HG02759 (cell line): Measurements from ENCODE around the gene HOXA11.
A peak's percentile ranks its signal among the peaks of the same experiment; 100 is the strongest.

Source experiments
- ATAC-seq: cut with Tn5 transposase; IDR thresholded peaks from one replicate; pipeline ENCODE4 v1.9.1; 2021; ENCODE audit warnings: mild to moderate bottlenecking, moderate library complexity; ENCODE audit not compliant: unreplicated experiment

HOXA11 gene

DNA sequence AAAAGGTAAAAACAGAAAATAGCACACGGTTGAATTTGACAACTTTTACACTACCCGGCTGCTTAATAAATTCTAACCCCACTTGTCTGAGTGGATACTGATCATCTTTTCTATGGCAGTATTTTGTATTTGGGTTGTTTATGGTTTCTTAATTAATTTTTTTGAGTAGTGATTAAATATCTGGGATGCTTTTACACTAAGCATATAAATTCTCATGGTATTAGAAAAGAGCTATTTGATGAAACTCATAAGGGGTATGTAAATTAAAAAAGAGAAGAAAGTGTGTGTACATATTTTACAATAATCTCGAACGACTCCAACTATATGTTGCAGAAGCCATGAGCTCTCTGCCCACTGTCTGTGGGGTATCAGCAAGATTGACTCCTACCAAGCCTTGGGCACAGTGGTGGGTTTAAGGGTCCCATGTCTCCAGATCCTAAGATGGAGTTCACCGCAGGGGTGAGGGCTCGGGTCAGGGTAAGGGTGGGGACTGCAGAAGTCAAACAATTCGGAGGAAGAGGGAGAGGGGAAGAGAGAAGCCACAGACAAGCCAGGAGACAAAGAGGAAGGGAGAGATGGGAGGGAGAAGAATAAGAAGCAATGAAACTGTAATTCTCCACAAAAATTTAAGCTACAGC is 22.4 kb upstream of the HOXA11 start:
- ATAC-seq, result no peak

DNA sequence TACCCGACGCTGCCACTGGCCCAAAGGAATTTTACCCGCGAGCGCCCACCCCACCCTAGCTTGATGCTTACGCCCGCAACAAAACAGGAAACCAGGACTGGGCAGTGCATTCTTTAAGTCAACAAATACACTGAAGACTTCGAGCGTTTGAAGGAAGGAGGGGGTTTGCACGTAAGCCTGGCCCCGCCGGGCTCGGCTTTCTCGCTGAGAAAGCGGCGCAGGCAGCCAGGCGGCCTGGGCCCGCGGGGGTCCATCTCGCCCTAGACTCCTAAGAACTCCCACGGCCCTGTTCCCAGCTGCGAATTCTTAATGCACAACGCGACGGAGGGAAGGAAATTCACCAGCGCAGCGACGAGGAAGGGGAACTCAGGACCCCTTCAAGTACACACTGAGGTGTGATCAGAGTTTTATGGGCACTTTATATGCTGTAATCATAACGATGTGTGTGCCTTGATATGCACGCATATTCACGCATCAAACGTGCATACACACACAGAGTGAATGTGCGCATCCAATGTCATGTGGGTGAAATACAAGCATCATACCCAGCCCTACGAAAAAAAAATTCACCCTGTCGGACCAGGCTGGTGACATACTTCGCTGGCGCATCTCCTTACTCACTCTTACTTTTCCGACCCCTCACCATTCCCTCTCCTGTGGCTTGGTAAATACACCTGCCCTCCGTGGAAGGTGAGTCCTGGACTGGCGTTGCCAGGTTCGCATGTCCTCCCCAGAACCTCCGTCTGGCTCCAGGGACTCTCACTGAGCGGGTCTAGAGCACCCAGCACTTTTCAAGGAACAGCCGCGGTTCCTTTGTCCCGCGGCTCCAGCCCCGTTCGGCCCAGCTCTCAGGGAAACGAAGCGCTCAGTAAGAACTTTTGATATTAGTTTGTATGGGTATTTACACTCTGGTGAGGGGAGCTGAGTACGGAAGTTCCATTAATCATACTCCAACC is 20.6 kb upstream of the HOXA11 start:
- ATAC-seq, result no peak

DNA sequence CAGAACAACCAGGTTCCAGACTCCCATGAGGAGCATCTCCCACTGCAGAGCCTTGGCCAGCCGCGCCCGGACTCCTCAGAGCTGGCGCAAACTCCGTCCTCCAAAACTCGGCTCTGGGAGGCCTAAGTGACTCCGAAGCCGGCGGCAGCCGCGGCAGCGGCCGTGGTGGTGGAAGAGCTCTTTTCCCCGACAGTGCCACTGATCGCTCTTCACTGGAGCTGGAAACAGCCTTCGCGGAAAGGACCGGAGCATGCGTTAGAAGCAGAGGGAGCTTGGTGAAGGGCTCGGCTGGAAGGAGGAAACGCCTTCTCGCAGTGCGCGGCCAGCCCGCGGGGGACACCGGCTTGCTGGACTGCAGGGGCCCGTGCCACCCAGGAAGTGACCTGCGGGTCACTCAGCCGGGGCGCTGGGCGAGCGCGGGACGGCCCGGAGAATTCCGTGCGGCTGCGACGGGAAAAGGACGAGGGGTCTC is 19.9 kb upstream of the HOXA11 start:
- ATAC-seq, result no peak

DNA sequence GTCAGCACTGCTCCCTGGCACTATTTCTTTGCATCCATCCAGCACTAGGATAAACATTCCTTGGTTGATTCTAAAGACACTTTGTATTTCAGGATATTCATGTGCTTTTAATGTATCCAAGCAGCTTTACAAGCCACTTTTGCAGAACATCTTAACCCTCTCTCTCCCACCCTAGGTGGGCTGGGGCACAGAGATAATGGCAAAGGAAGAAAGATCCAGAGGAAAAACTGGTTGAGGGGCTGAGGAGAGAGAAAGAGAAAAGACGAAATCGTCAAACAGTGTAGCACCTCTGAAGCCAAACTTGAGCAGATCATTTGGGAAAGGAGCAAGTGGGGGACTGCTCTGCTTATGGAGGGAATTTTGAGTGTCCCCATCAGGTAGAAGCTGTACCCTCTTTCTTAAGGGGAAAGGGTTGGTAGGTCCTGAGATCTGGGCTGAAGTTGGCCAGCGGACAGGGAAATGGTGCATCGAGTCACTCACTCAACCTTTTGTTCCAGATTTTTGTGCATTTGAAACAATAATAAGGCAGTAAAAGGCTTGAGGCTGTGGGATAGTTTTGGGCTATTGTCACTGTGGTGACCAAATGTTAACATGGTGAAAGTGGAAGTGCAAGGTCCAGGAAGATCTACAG is 19.0 kb upstream of the HOXA11 start:
- ATAC-seq, result no peak

DNA sequence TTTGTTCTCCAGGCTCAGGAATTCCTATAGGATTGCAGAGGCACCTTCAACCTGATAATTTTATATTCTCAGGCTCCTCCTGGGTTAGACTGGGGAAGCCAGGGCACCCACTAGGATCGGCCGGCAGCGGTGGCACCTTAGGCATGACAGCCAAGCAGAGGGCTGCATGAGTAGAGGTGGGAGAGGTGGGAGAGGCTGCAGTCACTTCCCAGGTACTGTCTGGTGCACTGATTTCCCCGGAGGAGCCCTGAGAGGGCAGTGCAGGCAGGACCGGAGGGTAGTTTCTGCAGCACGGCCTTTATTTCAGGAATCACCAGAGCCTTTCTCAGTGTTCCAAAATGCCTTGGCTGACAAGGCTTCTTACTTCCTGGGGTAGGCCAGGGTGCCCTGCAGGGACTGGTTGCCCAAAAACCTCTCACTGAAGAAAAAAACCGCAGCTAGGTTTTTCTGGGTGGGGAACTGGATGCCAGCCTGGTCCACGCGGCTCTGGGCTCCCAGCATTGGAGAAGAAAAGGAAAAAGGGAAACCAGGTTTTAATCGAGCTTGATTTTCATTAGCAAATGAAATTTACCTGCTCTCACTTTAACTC is 18.4 kb upstream of the HOXA11 start:
- ATAC-seq, result no peak

DNA sequence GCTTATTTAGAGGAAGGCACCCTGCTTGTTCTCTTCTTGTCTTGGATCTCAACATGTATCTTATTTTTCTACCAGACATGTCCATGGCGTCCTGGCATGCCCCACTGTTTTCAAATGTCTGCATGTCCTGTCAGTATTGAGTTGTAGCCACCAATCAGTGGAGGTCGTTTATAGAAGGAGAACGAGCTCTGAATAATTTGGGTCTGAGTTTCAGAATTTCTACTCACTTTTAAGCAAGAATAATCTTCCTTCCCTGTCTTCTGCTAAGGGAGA is 17.8 kb upstream of the HOXA11 start:
- no peak for ATAC-seq

DNA sequence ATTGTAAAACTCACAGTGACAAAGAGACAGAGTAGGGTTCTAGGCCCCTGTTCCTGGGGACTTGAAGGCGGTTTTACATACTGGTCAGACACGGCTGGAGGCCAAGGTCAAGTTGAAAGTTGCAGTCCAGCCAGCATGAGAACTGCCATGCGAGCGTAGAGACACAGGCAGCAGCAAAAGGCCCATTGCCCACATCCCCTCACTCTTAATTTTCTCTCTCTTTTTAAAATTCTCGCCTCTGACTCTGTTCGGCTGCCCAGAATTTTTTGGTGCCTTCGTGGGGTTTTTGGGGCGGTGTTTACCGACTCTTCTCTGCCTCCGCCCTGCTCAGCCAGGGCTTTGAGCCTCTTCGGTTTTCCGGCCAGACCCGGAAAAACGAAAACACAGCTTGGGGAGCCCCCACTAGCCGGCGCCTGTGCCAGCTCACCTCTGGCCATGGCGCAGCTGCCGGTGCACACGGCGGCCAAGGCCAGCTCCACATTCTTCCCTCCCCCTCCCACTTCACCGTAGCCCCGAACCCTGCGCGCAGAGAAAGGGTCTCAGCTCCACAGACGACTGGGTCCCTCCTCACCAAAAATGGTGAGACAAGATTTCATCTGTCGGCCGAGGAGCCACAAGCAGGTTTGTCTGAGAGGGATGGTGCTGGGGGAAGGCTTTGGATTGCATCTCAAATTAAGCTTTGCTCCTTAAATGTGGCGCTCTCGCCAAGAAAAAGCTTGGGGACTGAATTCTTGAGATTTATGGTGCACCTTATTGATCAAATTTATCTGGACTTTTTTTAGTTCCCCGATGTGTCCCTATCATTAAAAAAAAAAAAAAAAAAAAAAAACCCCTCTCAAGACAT is 17.2 kb upstream of the HOXA11 start:
- no peak for ATAC-seq

DNA sequence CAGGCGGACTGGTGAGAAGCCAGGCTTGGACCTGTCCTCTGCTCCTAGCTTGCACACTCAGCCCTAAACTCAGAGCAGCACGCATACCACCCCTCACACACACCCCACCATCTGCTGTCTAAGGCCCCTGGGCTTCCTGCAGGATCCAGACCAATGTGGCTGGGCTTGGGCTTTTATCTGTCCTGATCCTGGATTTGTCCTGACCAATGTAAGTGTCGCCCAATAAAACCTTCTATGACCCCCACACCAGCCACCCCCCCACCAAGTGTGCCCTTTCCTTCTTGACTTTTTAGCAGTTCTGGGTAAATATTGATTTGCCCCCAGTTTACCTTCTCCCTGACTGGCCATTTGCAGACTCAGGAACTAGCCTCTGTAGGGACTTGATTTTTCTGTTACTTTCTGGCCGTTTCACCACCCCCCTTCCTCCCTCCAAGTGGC is 16.6 kb upstream of the HOXA11 start:
- no peak for ATAC-seq

DNA sequence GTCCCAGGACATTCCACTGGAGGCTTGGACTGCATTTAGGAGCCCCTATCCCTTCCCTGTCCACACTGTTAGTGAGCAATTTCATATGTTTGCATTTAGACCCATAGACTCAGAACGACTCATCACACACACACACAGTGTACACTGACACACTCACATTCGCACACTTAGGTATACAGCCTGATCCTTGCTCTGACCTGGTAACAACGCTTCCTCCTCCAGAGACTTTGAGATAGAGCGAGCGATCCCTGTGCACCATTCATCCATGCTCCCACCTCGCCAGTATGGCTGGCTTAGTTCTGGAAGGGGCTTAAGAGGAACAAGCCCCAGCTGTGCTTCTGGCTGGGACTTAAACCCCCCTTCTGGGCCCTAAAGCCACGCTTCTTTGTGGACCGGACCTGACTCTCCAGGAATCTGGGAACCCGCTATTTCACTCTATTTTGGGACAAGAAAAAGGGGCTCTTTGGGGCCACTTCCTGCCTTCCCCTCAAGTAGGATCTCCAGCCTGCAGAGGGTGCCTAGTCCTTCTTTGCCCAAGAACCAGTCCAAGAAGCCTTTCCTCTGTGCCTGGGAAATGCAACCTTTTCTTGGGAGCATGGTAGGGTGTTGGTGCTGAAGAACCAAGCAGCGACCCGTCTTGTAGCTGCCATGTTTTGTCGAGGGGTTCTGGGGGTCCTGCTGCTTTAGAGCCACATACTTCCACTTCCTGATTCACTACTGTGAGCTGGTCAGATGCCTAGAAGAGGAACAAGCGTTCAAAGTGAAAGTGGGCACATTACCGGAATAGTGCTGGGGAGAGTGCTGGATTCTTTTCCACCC is 15.9 kb upstream of the HOXA11 start:
- no peak for ATAC-seq

DNA sequence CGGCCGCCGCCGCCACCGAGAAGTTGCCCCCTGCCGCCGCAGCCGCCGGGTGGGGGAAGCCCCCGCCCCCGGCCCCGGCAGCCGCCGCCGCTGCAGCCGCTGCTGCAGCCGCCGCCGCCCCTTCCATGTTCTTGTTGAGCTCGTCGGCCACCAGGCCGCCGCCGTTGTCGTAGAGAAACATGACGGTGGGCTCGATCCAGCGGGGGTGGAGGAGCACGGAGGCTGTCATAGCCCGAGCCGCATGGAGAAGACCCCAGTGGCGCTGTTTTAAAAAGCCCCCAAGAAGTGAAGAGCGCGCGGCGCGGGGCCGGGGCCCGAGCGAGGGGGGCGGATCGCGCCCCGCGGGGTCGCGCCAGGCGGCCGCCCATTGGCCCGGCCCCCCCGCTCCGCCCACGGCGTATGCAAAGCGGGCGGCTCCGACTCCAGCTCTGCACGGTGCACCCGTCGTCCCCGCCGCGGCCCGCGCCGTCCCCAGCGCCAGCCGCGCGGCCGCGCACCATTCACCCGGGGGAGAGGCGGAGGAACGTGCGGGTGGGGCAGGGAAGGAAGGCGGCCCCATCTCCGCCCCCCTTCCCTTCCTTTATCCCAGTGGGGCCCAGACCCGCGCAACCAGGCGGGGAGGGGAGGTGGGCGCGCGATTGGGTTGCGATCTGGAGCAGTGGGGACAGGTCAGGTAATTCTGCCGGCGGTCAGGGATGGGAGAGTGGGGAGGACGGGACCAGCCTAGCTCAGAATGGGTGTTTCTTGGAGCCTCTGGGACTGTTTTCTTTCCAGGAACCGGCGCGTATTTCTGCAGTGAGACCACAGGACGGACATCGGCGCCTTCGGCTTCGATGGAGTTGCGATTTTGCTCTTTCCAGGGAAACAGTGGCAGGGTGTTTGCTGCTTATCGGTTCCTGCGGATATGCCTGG is 15.1 kb upstream of the HOXA11 start, which contains the start of gene HOXA13:
TSS of gene HOXA13 (minus strand) at position 243 of the 912 bp plus-strand sequence. CDS start at position 229, 14 bp downstream.
- ATAC-seq, result peak; percentile 72

DNA sequence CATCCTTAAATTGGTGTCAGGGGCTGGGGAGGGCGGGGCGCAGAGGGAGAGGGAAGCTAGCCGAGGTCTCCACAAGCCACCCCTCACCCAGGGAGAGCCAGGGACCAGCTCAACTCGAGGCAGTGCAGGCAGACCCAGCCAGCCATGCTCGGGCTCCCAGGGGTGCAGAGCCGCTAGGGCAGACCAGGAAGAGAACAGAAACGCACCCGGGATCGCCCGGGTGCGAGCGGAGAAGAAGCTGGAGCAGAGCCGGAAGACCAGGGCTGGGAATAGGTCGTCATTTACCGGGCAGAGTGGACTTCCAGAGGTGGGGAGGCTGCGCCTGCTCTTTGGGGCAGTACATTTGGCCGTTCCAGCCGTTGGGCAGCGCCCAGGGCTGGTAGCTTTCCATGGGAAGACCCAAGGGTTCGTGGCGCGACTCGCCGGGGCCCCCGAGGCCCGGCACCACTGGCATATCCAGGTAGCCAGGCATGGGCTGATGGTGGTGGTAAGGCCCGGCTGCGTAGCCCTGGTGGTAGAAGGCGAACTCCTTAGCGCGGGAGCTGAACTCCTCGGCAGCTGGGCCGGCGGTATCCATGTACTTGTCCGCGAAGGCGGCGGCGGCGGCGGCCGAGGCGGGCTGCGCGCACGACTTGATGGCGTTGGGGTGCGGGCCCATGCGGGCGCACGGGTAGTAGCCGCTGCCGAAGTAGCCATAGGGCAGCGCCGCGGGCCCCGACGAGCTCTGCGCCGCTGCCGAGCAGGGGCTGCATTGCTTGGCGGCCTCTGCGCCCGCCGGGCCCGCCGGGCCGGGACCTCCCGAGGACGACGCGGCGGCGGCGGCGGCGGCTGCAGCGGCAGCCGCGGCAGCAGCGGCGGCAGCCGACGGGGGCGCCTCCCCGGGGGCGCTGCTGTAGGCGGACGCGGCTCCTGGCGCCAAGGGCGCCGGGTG is 14.1 kb upstream of the HOXA11 start:
- peak; percentile 21 for ATAC-seq

DNA sequence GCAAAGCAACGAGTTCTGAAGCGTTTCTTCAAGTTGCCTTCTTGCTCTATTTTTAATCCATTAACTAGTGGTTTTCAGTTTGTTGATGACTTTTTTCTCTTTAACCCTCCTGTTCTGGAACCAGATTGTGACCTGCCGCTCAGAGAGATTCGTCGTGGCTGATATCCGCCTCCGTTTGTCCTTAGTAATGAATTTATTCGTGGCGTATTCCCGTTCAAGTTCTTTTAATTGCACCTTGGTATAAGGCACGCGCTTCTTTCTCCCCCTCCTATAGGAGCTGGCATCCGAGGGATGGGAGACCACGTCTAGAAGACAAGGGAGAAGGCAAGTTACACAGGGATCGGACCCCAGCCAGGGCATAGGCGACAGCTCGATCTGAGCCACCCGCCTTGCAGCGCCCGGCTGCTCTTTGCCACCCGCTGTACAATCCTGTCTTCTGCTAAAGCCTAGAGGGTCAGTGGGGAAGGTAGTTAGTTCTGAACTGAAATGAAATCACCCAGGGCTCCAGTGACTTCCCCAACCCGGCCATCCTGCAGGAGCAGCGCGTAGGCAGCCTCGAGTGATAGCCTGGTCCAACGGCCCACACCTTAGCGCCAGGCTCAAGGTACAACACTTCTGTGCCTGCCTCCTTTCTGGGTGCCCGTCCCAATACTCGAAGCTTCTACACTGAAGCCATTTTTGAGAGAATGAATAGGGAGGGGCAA is 13.3 kb upstream of the HOXA11 start:
- no peak for ATAC-seq

DNA sequence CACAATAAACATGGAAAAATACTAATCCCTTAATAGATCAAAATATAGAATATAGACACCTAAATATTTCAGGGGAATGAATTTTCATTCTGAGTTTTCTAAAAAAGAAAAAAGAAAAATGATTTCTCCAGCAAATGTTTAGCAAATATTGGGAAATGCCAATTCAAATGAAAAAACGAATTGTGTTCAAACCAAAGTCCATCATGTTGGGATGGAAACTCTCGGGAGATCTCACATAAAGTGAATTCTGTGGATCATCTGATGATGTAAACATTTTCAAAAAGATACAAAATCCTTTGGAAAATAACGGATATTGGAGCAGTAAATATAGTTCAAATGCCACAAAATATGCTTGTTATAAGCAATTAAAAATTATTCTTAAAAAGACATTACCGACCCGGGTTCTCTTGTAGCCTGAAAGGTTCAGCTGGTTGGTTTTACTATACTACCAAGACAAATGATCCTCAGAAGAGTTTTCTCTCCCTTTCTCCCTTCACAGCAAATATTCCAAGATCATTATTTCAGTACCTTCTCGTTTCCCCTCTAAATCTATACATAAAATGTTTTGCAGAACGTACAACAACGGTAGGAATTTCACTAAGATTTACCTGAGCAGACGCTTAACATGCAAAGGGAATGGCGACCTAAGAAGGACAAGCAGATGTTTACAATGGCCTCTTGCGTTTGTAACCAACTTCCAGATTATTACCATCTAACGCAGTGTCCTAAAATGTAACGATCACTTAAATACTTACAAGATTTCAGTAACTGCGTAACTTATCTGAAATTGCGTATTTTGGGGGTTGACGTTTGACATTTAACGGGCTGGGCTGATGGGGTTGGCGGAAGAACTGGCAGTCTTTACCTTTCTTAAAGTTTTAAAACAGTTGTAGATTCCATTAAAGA is 12.4 kb upstream of the HOXA11 start:
- ATAC-seq, result no peak

DNA sequence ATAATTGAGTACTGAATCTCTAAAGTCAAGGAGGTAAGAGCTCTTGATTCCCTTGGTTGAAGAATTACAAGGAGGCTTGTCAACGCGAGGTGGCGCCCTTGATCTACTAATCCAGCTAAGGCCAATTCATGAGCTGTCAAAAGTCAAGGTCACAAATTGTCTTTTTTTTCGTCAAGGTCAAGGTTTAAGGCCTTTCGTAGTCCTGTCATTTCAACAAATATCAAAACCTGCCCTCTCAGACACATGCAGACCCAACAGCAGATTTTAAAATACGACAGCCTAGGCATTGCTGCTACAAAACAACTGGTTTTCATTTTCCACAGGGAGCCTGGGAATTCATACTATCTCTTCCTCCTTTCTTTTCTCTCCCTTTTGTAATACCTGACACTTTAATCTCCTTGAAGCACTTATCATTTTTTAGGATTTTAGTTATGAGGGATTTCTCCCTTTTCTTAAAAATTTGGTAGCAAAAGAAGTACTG is 11.3 kb upstream of the HOXA11 start:
- ATAC-seq, result no peak

DNA sequence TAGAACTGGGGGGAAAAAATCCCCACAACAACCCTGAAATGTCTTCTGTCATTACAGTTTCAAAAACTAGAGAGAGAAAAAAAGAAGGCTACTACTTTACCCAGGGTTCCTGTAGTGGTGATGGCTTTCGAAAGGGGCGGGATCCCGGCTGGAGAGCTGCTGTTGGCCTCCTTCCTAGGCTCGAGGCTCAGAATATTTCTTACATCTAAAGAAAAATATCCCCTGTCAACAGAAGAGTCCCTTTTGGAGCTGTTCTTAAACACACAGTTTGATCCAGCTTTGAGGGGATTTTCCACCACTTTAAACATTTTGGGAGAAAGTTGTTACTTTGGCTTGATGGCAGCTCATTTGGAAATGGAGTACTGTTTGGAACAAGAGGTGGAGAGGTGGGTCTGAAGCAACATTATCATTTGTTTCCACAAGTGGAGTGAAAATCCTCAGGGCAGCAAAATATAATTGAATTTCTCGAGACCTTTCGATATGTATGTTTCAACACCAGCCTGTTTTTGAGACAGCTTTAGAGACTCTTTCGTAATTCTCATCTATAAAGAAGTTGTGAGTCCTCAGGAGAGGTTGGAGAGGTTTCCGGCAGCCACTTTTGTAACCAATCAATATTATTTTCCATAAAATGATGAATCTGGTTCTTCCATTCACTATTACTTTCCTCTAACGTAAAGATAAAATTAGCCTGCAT is 9.8 kb upstream of the HOXA11 start:
- ATAC-seq, result no peak
